Caco-2 (cell line): ENCODE measurements around the gene GRK1. TPM values are rescaled to one million over a fixed set of nuclear protein-coding genes. Genes with fewer than 3 reads are reported as not detected.

ENCODE experiments used
- BruUV-seq: library from RNA; stranded (reverse); fragments of 400-500 nt; replicated peaks from 2 replicates; lab custom pipeline; 2021; lab: Mats Ljungman, UMichigan
- CTCF ChIA-PET: fragments of 300-600 bp; sonication (Branson Sonifier 250); formaldehyde crosslinking; loops from one replicate; lab custom pipeline; 2022; ENCODE audit warnings: antibody characterized with exemption; lab: Charles Lee
- POLR2A ChIA-PET: fragments of 300-600 bp; sonication (Branson Sonifier 250); formaldehyde crosslinking; loops from one replicate; lab custom pipeline; 2022; ENCODE audit warnings: antibody characterized with exemption; lab: Charles Lee
- DNase-seq, 2 experiments: peaks; one replicate each; pipeline versions ENCODE4 v3.0.0 to v3.0.0-alpha.2; 2020 to 2022
- H3K27me3 ChIP-seq: replicated peaks from 2 replicates; pipeline ENCODE4 v1.6.0; 2011; ENCODE audit warnings: low read length; ENCODE audit not compliant: control insufficient read depth, insufficient read depth
- H3K36me3 ChIP-seq: 2 replicates; pipeline ENCODE4 v1.5.1; 2011; ENCODE audit warnings: low read length; ENCODE audit not compliant: control insufficient read depth, insufficient read depth
- H3K4me1 ChIP-seq: fragments of 250-450 bp; sonication (Bioruptor Pico); 2 replicates; pipeline ENCODE4 v1.5.1; 2020; ENCODE audit warnings: mild to moderate bottlenecking
- H3K4me3 ChIP-seq: 2 replicates; pipeline ENCODE4 v1.5.1; 2011; ENCODE audit warnings: low read depth, mild to moderate bottlenecking, control low read depth, low read length
- H3K9me3 ChIP-seq: fragments of 250-450 bp; sonication (Bioruptor Pico); 2 replicates; pipeline ENCODE4 v1.5.1; 2020; ENCODE audit warnings: mild to moderate bottlenecking, moderate library complexity
- H3K27ac Mint-ChIP-seq: one replicate; pipeline ENCODE4 v1.8.0; 2022; ENCODE audit warnings: mixed read lengths; ENCODE audit not compliant: unreplicated experiment
- H3K27me3 Mint-ChIP-seq: one replicate; pipeline ENCODE4 v1.8.0; 2022; ENCODE audit warnings: mixed read lengths; ENCODE audit not compliant: insufficient read depth, unreplicated experiment
- H3K36me3 Mint-ChIP-seq: one replicate; pipeline ENCODE4 v1.8.0; 2022; ENCODE audit warnings: mild to moderate bottlenecking, mixed read lengths; ENCODE audit not compliant: insufficient read depth, unreplicated experiment
- H3K4me1 Mint-ChIP-seq: one replicate; pipeline ENCODE4 v1.8.0; 2022; ENCODE audit warnings: low read depth, mixed read lengths; ENCODE audit not compliant: unreplicated experiment
- H3K4me3 Mint-ChIP-seq: one replicate; pipeline ENCODE4 v1.8.0; 2022; ENCODE audit warnings: mild to moderate bottlenecking, moderate library complexity, mixed read lengths; ENCODE audit not compliant: unreplicated experiment
- H3K9me3 Mint-ChIP-seq: one replicate; pipeline ENCODE4 v1.8.0; 2022; ENCODE audit warnings: mixed read lengths; ENCODE audit not compliant: unreplicated experiment
- CTCF ChIP-seq, 2 experiments: fragments of 200-600 bp in 1 of 2; IDR thresholded peaks; 1 replicate in 1 of 2; 2 replicates in 1 of 2; pipeline versions ENCODE4 v1.5.1 to v1.8.0; 2011 to 2022; ENCODE audit warnings: antibody characterized with exemption in 1 of 2, control low read depth in 1 of 2, inconsistent platforms in 1 of 2, low read depth in 1 of 2, low read length in 1 of 2, mild to moderate bottlenecking in 1 of 2, moderate library complexity in 1 of 2; ENCODE audit not compliant: insufficient read depth in 1 of 2, severe bottlenecking in 1 of 2, unreplicated experiment in 1 of 2
- intact Hi-C: fragments of 100-400 bp; cut with micrococcal nuclease; formaldehyde crosslinking; loops from one replicate; pipeline ENCODE4 v1.10.0; 2022; ENCODE audit not compliant: unreplicated experiment
- total RNA-seq: library from RNA; stranded (reverse); gene quantifications from 2 replicates; pipeline ENCODE4 v1.2.3, GENCODE V29; 2022

Gene GRK1
- total RNA-seq, 1 experiment from 2014 or later: not detected

DNA sequence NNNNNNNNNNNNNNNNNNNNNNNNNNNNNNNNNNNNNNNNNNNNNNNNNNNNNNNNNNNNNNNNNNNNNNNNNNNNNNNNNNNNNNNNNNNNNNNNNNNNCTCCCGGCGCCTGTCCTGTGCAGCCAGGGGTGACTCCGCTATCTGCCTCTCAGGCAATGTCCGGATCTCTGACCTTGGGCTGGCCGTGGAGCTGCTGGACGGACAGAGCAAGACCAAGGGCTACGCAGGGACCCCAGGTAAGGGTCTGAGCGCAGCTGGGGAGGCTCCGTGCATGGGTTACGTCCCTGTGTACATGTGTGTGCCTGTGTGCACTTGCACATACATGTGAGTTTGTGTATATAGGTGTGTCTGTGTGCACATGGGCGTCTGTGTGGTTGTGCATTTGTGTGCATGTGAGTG lies 55.9 kb downstream of the GRK1 start:
- Mint-ChIP-seq H3K27ac (no peak overlapping the region), H3K9me3 (no peaks in the 10 kb centered on the region), H3K4me1 (no peaks in the 10 kb centered on the region), H3K4me3 (peak overlapping the region; percentile 17), H3K27me3 (no peaks in the 10 kb centered on the region), H3K36me3 (peaks cover 15% of the 10 kb centered on the region)
- no peak for TF ChIP-seq CTCF (IDR thresholded peaks at IDR 0.05; ENCODE audit: insufficient read depth in 1 of 2, low read depth in 1 of 2, low read length in 1 of 2, severe bottlenecking in 1 of 2, unreplicated experiment in 1 of 2)
- H3K4me3 ChIP-seq: no peak overlapping the region
- no peaks in the 10 kb centered on the region for H3K27me3 ChIP-seq
- POLR2A ChIA-PET: no interaction called here
- no TSS peak for BruUV-seq
- CTCF ChIA-PET: interaction anchor here (0.6 kb wide), 1 partner anchor 72 kb away, joined by 3 read pairs; no protein-coding TSS in a partner anchor
- no peak for DNase-seq
- no peaks in the 10 kb centered on the region for H3K36me3 ChIP-seq
- intact Hi-C loops: no loop called here
- peaks cover 11% of the 10 kb centered on the region for H3K4me1 ChIP-seq
- H3K9me3 ChIP-seq: peaks cover 9% of the 10 kb centered on the region

GRCh38 chr13:113723410-113724015 lies 56.5 kb downstream of the GRK1 start:
- no peak for TF ChIP-seq CTCF (IDR thresholded peaks at IDR 0.05; ENCODE audit: insufficient read depth in 1 of 2, low read depth in 1 of 2, low read length in 1 of 2, severe bottlenecking in 1 of 2, unreplicated experiment in 1 of 2)
- no TSS peak for BruUV-seq
- Histone ChIP-seq H3K27me3 (no peaks in the 10 kb centered on the region), H3K36me3 (no peaks in the 10 kb centered on the region), H3K4me1 (peaks cover 11% of the 10 kb centered on the region), H3K4me3 (no peak overlapping the region), H3K9me3 (peaks cover 9% of the 10 kb centered on the region)
- CTCF ChIA-PET: no interaction called here
- H3K27me3 Mint-ChIP-seq: peaks cover 1% of the 10 kb centered on the region
- no peak overlapping the region for H3K27ac Mint-ChIP-seq
- POLR2A ChIA-PET: no interaction called here
- intact Hi-C loops: no loop called here
- peaks cover 15% of the 10 kb centered on the region for H3K36me3 Mint-ChIP-seq
- no peaks in the 10 kb centered on the region for H3K9me3 Mint-ChIP-seq
- no peaks in the 10 kb centered on the region for H3K4me1 Mint-ChIP-seq
- no peak for DNase-seq
- H3K4me3 Mint-ChIP-seq: peak overlapping the region; percentile 17

- intact Hi-C loops: no loop called here
- peaks cover 15% of the 10 kb centered on the region for H3K36me3 Mint-ChIP-seq
- DNase-seq: no peak
- no TSS peak for BruUV-seq
- H3K4me3 Mint-ChIP-seq: peak overlapping the region; percentile 71
- H3K4me1 ChIP-seq: peaks cover 11% of the 10 kb centered on the region
- H3K4me3 ChIP-seq: peak overlapping the region; percentile 55
- H3K27ac Mint-ChIP-seq: peak overlapping the region; percentile 77
- peaks cover 10% of the 10 kb centered on the region for H3K9me3 ChIP-seq
- H3K4me1 Mint-ChIP-seq: no peaks in the 10 kb centered on the region
- H3K36me3 ChIP-seq: no peaks in the 10 kb centered on the region
- no peaks in the 10 kb centered on the region for H3K9me3 Mint-ChIP-seq
- peaks cover 3% of the 10 kb centered on the region for H3K27me3 Mint-ChIP-seq
- no peak for TF ChIP-seq CTCF (IDR thresholded peaks at IDR 0.05; ENCODE audit: insufficient read depth in 1 of 2, low read depth in 1 of 2, low read length in 1 of 2, severe bottlenecking in 1 of 2, unreplicated experiment in 1 of 2)
- ChIA-PET CTCF (interaction anchor here (0.6 to 1.0 kb wide), 6 partner anchors 18 to 502 kb away, joined by 3 read pairs; partner anchors contain the start of gene GRK1), POLR2A (no interaction called here)
- H3K27me3 ChIP-seq: no peaks in the 10 kb centered on the region
These were observed 57.2 kb downstream of the GRK1 start for GRCh38 chr13:113724016-113724758.
